Fibroblast of pulmonary artery (primary cell): ENCODE results near the gene ANO4.
A peak's percentile ranks its signal among the peaks of the same experiment; 100 is the strongest.

ENCODE experiments used
- DNase-seq: peaks from one replicate; pipeline ENCODE4 v3.0.0-alpha.2; 2010; ENCODE audit warnings: low read depth
- H3K4me3 ChIP-seq: replicated peaks from 2 replicates; pipeline ENCODE4 v1.5.1; 2011; ENCODE audit warnings: low read depth, mild to moderate bottlenecking, control low read depth, low read length, moderate library complexity
- TF ChIP-seq, protein P1 (sequence below): IDR thresholded peaks from 2 replicates; pipeline ENCODE4 v1.5.1; 2011; ENCODE audit warnings: mild to moderate bottlenecking, control low read depth, low read length, inconsistent platforms; ENCODE audit errors: missing control alignments

Gene ANO4

DNA sequence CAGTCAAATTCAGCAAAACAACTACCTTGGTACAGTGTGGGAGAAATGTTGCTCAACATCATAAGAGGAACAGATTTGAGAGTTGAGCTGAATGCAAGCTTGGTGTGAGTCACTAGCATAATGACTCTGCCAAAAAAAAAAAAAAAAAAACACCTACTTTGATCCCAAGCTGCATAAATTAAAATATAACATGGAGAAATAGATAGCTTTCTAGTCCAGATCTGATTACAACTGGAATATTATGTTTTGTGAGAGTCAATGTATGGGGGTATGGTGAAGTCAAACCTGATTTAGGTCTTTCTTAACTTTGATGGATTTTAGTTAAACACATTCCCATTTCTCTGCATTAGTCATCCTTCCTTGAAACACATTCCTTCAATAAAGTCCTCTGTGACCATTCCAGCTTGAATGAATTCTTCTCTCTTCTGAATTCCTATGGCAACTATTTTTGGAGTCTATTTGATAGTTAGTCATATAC is 227.4 kb downstream of the ANO4 start:
- no peak overlapping the region for H3K4me3 ChIP-seq
- TF ChIP-seq, protein P1, sequence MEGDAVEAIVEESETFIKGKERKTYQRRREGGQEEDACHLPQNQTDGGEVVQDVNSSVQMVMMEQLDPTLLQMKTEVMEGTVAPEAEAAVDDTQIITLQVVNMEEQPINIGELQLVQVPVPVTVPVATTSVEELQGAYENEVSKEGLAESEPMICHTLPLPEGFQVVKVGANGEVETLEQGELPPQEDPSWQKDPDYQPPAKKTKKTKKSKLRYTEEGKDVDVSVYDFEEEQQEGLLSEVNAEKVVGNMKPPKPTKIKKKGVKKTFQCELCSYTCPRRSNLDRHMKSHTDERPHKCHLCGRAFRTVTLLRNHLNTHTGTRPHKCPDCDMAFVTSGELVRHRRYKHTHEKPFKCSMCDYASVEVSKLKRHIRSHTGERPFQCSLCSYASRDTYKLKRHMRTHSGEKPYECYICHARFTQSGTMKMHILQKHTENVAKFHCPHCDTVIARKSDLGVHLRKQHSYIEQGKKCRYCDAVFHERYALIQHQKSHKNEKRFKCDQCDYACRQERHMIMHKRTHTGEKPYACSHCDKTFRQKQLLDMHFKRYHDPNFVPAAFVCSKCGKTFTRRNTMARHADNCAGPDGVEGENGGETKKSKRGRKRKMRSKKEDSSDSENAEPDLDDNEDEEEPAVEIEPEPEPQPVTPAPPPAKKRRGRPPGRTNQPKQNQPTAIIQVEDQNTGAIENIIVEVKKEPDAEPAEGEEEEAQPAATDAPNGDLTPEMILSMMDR = no peak
- peak; percentile 93 for DNase-seq

DNA sequence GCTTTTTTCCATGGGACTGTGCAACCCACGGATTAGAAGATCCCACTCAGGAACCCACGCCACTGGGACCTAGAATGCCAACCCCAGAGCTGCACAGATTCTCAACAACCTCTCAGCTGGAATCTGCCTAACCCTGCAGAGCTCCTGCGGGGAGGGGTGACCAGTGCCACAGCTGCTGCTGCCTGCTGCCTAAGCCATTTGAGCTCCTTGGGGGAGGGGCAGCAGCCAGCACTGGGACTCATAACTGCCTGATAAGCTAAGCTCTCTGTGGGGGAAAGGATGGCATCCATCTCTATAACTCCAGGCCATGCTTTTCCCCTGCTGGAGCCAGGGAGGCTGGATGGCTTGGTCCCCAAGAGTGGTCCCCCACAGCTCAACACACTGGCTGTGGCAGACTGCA is 232.6 kb downstream of the ANO4 start:
- TF ChIP-seq, protein P1 = no peak
- DNase-seq = no peak
- H3K4me3 ChIP-seq = no peak overlapping the region

DNA sequence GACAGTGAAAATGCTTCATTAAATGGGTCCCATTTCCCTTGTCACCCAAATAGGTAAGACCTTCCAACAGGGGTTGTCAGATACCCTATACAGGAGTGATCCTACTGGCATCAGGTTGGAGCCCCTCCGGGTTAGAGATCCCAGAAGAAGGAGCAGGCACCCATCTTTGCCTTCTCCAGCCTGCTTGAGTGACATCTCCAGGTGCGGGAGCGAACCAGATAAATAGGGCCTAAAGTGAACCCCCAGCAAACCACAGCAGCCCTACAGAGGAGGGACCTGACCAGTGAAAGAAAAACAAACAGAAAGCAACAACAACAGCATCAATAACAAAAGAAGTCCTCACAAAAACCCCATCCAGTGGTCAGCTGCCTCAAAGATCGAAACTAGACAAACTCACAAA is 233.2 kb downstream of the ANO4 start:
- H3K4me3 ChIP-seq = no peak overlapping the region
- TF ChIP-seq, protein P1 = no peak
- no peak for DNase-seq

DNA sequence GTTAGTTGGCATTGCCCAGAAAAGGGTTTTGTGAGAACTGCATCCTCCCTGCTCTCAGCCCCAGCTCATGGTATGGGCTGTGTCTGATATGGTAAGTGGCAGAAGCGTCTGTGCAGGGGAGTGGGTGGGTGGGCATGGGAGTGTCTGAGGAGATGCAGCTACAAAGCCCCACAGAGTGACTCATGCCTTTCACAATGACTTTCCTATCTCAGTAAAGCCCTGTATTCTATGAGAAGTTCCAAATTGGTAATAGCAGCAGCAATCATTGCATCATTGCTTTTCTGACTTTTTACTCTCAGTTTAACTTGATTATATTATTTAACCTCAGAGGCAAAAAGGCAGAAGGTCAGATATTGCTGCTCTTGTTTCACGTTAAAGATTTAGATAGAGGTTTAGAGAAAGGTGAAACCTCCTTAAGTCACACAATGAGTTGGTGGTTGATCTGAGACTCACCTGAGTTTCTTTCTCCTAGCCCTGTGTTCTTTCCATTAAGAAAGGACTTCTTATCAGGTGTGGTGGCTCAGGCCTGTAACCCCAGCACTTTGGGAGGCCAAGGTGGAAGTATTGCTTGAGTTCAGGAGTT is 243.8 kb downstream of the ANO4 start:
- peak; percentile 58 for DNase-seq
- TF ChIP-seq, protein P1 = no peak

GRCh38 chr12:101039848-101040531 is 245.4 kb downstream of the ANO4 start:
- TF ChIP-seq, protein P1 = no peak
- DNase-seq = no peak
- no peak overlapping the region for H3K4me3 ChIP-seq

More for the DNA sequence above, 243.8 kb downstream of the ANO4 start:
- no peak overlapping the region for H3K4me3 ChIP-seq

- no peak overlapping the region for H3K4me3 ChIP-seq
- peak; percentile 57 for DNase-seq
- TF ChIP-seq, protein P1 = no peak
Observed at GRCh38 chr12:101040936-101041335, 246.4 kb downstream of the ANO4 start.

- DNase-seq = no peak
- no peak overlapping the region for H3K4me3 ChIP-seq
- TF ChIP-seq, protein P1 = no peak
Observed at GRCh38 chr12:101042211-101042610, 247.6 kb downstream of the ANO4 start.
